HepG2 (cell line): ENCODE measurements around the gene PARP1.

Source experiments
- CTCF ChIP-seq: sonication (generic); formaldehyde crosslinking; IDR thresholded peaks from 2 replicates; pipeline ENCODE4 v1.5.0; 2020; ENCODE audit warnings: mild to moderate bottlenecking, missing genetic modification reagents, moderate library complexity
- ELF1 ChIP-seq: sonication (generic); formaldehyde crosslinking; IDR thresholded peaks from 2 replicates; pipeline ENCODE4 v1.4.0; 2020; ENCODE audit warnings: missing genetic modification reagents
- EZH2 ChIP-seq: conservative IDR thresholded peaks from 2 replicates; pipeline ENCODE4 v1.6.1; 2012; ENCODE audit warnings: mild to moderate bottlenecking, low read depth, low read length, moderate library complexity
- IRX3 ChIP-seq: sonication (generic); formaldehyde crosslinking; IDR thresholded peaks from 2 replicates; pipeline ENCODE4 v1.8.1; 2023; ENCODE audit warnings: mild to moderate bottlenecking, low read depth, missing genetic modification reagents, borderline replicate concordance
- NKX3-1 ChIP-seq: sonication (generic); formaldehyde crosslinking; IDR thresholded peaks from 2 replicates; pipeline ENCODE4 v1.5.0; 2020; ENCODE audit warnings: missing genetic modification reagents
- PRDM15 ChIP-seq: sonication (generic); formaldehyde crosslinking; IDR thresholded peaks from 2 replicates; pipeline ENCODE4 v1.4.0; 2020; ENCODE audit warnings: missing genetic modification reagents
- RAD21 ChIP-seq: fragments of 450-650 bp; formaldehyde crosslinking; IDR thresholded peaks from 2 replicates; pipeline ENCODE4 v1.5.0; 2020; ENCODE audit warnings: mild to moderate bottlenecking
- RORA ChIP-seq: sonication (generic); formaldehyde crosslinking; IDR thresholded peaks from 2 replicates; pipeline ENCODE4 v1.5.0; 2020; ENCODE audit warnings: mild to moderate bottlenecking, missing genetic modification reagents, moderate library complexity
- SKI ChIP-seq: fragments of 450-650 bp; IDR thresholded peaks from one replicate; pipeline ENCODE4 v1.6.1; 2018; ENCODE audit warnings: mild to moderate bottlenecking; ENCODE audit not compliant: partially characterized antibody
- ZSCAN12 ChIP-seq: sonication (generic); formaldehyde crosslinking; IDR thresholded peaks from 2 replicates; pipeline ENCODE4 v1.9.0; 2021; ENCODE audit warnings: mild to moderate bottlenecking, missing genetic modification reagents

GRCh38 chr1:226417350-226417749 is 9.5 kb upstream of the PARP1 start:
- TF ChIP-seq CTCF (CRISPR knock-in tag) (no peak), SKI (no peak), NKX3-1 (CRISPR knock-in tag) (no peak), EZH2 (no peak), ELF1 (CRISPR knock-in tag) (no peak), RORA (no peak), IRX3 (CRISPR knock-in tag) (no peak), RAD21 (CRISPR knock-in tag) (no peak), PRDM15 (no peak), ZSCAN12 (CRISPR knock-in tag) (no peak)
